ENCODE results near the gene WDR87. TPM values are rescaled to one million over a fixed set of nuclear protein-coding genes. Genes with fewer than 3 reads are reported as not detected.

Gene WDR87
- total RNA-seq, 1 donor from 2014 or later: not detected

DNA sequence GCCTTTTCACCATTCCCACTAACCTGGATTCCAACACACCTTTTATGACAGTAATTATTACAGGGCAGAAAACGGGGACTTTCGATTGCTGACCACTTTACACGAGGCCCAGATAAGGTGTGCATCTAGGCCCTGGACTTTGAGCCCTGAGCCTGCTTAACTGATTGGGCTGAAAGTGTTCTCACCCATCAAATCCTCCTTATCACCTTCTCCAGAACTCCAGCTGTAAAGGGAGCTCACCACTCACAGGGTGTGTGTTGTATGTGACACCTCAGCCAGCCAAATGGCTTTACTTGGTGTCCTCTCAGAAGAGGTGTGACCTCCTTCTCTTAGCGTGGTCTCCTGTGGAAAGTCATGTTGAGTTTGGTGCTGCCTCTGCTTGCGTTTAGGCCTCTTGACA, 37.1 kb upstream of the WDR87 start:
- TF ChIP-seq, protein P1, sequence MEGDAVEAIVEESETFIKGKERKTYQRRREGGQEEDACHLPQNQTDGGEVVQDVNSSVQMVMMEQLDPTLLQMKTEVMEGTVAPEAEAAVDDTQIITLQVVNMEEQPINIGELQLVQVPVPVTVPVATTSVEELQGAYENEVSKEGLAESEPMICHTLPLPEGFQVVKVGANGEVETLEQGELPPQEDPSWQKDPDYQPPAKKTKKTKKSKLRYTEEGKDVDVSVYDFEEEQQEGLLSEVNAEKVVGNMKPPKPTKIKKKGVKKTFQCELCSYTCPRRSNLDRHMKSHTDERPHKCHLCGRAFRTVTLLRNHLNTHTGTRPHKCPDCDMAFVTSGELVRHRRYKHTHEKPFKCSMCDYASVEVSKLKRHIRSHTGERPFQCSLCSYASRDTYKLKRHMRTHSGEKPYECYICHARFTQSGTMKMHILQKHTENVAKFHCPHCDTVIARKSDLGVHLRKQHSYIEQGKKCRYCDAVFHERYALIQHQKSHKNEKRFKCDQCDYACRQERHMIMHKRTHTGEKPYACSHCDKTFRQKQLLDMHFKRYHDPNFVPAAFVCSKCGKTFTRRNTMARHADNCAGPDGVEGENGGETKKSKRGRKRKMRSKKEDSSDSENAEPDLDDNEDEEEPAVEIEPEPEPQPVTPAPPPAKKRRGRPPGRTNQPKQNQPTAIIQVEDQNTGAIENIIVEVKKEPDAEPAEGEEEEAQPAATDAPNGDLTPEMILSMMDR (IDR thresholded peaks at IDR 0.05; ENCODE audit: unreplicated experiment): no peak
- peaks cover 3% of the 10 kb centered on the region for H3K36me3 Mint-ChIP-seq (ENCODE audit: insufficient read depth)
- peak overlapping the region; percentile 97 for H3K27ac Mint-ChIP-seq
- H3K27me3 Mint-ChIP-seq: no peaks in the 10 kb centered on the region
- H3K4me1 Mint-ChIP-seq (ENCODE audit: low read depth): peaks cover 57% of the 10 kb centered on the region
- no peak for DNase-seq (ENCODE audit: low spot score, unreplicated experiment)
- H3K4me3 Mint-ChIP-seq (ENCODE audit: low read depth): no peak overlapping the region
- no peaks in the 10 kb centered on the region for H3K9me3 Mint-ChIP-seq (ENCODE audit: low read depth)

DNA sequence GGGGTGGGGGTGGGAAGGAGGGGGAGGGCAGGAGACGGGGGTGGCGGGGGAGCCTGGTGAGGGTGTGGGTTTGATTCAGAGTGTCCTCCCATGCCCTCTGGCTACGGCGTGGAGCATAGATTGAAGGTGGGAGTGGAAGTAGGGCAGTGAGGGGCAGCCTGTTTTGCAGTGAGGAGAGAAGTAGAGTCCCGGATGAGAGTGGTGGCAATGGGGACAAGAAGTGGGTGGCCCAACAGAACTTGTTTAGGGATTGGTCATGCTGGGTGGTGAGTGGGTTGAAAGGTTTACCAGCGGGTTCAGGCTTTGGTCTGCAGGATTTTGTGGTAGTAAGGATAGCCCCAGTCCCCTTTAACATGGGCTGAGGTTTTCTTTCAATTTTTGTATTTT, 36.1 kb upstream of the WDR87 start:
- H3K4me3 Mint-ChIP-seq (ENCODE audit: low read depth): peak overlapping the region; percentile 28
- peaks cover 48% of the 10 kb centered on the region for H3K4me1 Mint-ChIP-seq (ENCODE audit: low read depth)
- H3K36me3 Mint-ChIP-seq (ENCODE audit: insufficient read depth): peaks cover 3% of the 10 kb centered on the region
- no peaks in the 10 kb centered on the region for H3K27me3 Mint-ChIP-seq
- peak overlapping the region; percentile 97 for H3K27ac Mint-ChIP-seq
- TF ChIP-seq, protein P1 (IDR thresholded peaks at IDR 0.05; ENCODE audit: unreplicated experiment): no peak
- no peaks in the 10 kb centered on the region for H3K9me3 Mint-ChIP-seq (ENCODE audit: low read depth)
- no peak for DNase-seq (ENCODE audit: low spot score, unreplicated experiment)

DNA sequence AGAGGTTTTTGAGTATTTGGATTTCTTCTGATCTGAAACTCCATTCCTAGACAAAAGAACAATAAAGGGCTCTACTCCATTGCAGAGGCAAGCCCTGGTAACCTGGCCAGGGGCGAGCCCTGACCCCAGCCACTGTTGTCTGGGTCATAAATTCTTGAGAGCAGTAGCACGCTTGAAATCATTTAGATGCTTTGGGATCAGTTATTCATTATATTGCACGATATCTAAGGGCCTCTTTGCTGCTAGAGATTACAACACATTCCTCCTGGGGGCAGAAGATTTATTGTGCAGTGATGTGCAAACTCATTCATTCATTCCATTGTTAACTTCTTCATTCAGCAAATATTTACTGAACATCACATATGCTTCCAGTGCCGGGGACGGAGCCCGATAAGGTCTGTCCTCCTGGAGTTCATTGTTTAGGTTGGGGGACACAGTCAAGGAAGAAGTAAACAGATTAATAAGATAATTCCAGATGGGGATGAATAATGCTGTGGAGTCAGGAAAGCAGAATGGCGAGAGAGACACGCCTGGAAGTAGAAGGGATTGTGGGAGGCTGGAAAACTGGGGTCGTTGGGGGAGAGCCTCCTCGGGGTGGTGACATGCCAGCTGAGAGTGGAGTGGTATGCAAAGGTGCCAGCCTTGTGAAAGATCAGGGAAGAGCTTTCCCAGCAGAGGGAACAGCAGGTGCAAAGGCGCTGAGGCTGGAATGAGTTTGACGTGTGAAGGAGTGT, 35.6 kb upstream of the WDR87 start:
- H3K9me3 Mint-ChIP-seq (ENCODE audit: low read depth): no peaks in the 10 kb centered on the region
- TF ChIP-seq, protein P1 (IDR thresholded peaks at IDR 0.05; ENCODE audit: unreplicated experiment): no peak
- peak overlapping the region; percentile 97 for H3K27ac Mint-ChIP-seq
- peaks cover 45% of the 10 kb centered on the region for H3K4me1 Mint-ChIP-seq (ENCODE audit: low read depth)
- H3K36me3 Mint-ChIP-seq (ENCODE audit: insufficient read depth): peaks cover 3% of the 10 kb centered on the region
- DNase-seq (ENCODE audit: low spot score, unreplicated experiment): no peak
- no peaks in the 10 kb centered on the region for H3K27me3 Mint-ChIP-seq
- peak overlapping the region; percentile 48 for H3K4me3 Mint-ChIP-seq (ENCODE audit: low read depth)

DNA sequence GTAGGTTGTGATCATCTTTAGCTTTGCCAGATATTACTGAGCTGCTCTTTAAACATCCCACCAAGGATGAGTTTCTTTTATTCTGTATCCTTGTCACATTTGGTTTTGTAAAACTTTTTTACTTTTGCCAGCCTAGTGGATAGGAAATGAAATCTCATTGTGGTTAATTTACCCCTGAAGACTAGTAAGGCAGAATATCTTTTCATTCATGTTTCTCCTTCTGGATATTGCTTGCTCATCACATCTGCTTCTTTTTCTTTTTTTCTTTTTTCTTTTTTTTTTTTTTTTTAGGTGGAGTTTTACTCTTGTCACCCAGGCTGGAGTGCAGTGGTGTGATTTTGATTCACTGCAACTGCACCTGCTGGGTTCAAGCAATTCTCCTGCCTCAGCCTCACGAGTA, 32.0 kb upstream of the WDR87 start:
- no peak for DNase-seq (ENCODE audit: low spot score, unreplicated experiment)
- TF ChIP-seq, protein P1 (IDR thresholded peaks at IDR 0.05; ENCODE audit: unreplicated experiment): no peak
- peaks cover 8% of the 10 kb centered on the region for H3K36me3 Mint-ChIP-seq (ENCODE audit: insufficient read depth)
- H3K4me1 Mint-ChIP-seq (ENCODE audit: low read depth): peaks cover 71% of the 10 kb centered on the region
- H3K27me3 Mint-ChIP-seq: no peaks in the 10 kb centered on the region
- H3K27ac Mint-ChIP-seq: no peak overlapping the region
- no peak overlapping the region for H3K4me3 Mint-ChIP-seq (ENCODE audit: low read depth)
- no peaks in the 10 kb centered on the region for H3K9me3 Mint-ChIP-seq (ENCODE audit: low read depth)

DNA sequence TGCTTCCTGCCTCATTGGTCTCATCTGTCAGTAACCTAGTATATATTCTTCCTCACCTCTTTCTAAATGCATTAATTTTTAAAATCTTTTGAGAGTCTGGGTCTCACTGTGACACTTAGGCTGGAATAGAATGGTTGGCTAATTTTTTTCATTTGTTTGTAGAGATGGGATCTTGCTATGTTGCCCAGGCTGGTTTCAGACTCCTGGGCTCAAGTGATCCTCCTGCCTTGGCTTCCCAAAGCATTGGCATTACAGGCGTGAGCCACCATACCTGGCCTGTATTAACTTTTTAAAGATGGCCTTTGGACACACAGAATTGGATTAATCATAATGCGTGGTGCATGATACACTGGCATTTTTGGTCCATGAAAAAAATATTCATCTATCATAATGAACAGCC, 30.5 kb upstream of the WDR87 start:
- DNase-seq (ENCODE audit: low spot score, unreplicated experiment): no peak
- Mint-ChIP-seq H3K4me1 (ENCODE audit: low read depth) (peaks cover 72% of the 10 kb centered on the region), H3K27me3 (no peaks in the 10 kb centered on the region), H3K27ac (no peak overlapping the region), H3K4me3 (ENCODE audit: low read depth) (no peak overlapping the region), H3K36me3 (ENCODE audit: insufficient read depth) (peaks cover 8% of the 10 kb centered on the region), H3K9me3 (ENCODE audit: low read depth) (no peaks in the 10 kb centered on the region)
- TF ChIP-seq, protein P1 (IDR thresholded peaks at IDR 0.05; ENCODE audit: unreplicated experiment): no peak

All from progenitor cell of endocrine pancreas (in vitro differentiated cells).